ENCODE measurements around the gene IKZF2.

The IKZF2 gene

DNA sequence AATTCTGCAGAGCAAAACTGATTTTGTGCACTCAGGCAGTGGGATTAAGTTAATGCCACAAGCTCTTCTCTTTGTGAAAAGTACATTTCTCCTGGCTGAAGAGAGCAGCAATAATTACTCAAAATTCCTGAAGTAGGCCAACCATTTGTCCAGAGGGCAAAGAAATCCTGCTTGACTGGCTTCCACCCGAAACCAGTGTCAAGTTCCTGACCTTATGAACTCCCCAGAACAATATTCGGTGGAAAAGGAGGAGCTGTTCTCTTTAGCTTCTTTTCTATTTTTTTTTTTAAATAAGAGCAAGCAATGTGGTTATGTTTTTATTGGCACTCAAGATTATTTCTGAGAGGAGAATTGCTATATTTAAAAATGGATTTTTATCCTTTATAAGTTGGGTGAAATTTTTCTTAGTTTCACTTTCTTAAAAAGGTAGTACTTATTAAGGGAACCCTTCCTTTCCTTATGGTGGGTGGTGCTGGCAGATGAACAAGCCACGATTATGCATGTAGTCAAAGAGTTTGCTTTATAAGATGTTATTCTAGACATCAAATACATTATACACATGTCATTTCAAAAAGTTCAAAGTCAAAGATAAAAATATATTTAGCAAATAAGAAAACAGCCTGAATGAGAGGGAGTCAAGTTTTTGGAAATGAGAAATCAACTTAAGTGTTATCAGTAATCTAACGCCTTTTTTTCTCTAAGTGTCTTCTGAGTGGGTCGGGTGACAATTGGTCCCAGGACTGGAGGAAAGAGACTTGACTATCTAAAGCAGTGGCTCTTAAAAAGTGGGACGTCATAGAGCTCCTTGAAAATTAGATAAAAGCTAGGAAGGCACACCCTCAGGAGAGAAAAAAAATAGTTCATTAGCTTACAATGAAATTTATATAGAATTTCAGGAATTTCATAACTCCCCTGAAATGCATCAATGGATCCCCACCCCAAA, 194.5 kb downstream of the IKZF2 start:
- no peak overlapping the region for H3K27ac ChIP-seq
- TF ChIP-seq, protein P1, sequence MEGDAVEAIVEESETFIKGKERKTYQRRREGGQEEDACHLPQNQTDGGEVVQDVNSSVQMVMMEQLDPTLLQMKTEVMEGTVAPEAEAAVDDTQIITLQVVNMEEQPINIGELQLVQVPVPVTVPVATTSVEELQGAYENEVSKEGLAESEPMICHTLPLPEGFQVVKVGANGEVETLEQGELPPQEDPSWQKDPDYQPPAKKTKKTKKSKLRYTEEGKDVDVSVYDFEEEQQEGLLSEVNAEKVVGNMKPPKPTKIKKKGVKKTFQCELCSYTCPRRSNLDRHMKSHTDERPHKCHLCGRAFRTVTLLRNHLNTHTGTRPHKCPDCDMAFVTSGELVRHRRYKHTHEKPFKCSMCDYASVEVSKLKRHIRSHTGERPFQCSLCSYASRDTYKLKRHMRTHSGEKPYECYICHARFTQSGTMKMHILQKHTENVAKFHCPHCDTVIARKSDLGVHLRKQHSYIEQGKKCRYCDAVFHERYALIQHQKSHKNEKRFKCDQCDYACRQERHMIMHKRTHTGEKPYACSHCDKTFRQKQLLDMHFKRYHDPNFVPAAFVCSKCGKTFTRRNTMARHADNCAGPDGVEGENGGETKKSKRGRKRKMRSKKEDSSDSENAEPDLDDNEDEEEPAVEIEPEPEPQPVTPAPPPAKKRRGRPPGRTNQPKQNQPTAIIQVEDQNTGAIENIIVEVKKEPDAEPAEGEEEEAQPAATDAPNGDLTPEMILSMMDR (IDR thresholded peaks at IDR 0.05): no peak
- TF ChIP-seq ZFX (IDR thresholded peaks at IDR 0.05; ENCODE audit: borderline replicate concordance): no peak

DNA sequence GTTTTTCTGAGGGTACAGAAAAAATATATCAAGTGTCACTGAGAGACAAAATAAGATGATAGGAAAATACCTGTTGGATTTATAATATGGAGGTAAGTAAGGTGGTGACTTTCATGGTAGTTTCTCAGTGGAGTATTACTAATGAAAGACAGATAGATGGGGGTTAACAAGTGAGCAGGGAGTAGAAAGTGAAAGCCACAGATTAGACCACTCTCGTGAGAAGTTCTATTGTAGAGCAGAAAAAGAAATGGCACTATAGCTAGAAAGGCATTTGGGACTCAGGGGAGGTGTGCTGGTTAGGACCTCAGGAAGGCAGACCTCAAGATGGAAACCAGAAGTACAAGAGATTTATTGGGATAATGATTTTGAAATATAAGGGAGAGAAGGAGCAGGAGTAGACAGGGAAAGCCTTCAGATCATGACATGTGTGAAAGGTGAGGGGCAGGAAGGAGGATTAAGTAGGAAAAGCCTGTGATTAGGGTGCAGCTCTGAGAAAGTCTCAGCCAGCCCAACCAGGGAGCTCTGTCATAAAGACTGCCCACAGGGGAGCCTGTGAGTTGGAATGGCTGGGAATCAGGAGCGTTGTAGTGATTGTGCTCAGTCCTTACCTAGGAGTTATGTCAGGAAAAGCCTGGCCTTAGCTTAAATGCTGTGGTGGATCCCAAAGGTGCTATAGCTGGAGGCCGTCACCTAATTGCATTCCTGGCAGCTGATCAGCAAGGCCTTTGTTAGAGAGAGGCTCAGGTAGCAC, 198.1 kb downstream of the IKZF2 start:
- H3K27ac ChIP-seq: no peak overlapping the region
- no peak for TF ChIP-seq ZFX (IDR thresholded peaks at IDR 0.05; ENCODE audit: borderline replicate concordance)
- TF ChIP-seq, protein P1 (IDR thresholded peaks at IDR 0.05): no peak

DNA sequence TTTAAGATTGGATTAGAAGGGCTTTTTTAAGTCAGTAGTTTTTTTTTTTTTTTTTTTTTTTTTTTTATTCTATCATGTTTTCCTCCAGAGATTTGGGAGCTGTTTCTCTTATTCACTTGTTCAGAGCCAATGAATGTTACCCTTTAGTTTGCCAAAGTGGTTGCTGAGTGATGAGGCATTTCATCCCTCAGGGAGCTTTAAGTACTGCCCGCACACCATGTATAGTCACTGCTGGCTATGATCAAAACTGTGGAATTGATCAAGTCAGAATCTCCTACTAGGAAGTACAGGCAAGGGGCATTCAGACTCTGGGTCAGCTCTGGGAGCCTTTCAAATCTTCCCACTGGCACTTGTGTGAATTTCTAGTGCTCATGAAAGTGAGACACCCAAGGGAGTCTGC, 201.6 kb downstream of the IKZF2 start:
- TF ChIP-seq ZFX (IDR thresholded peaks at IDR 0.05; ENCODE audit: borderline replicate concordance): no peak
- no peak overlapping the region for H3K27ac ChIP-seq
